Subcutaneous abdominal adipose tissue (tissue), 5 donors: ENCODE measurements around the gene VPS41.

Experiments
- H3K27ac ChIP-seq: one replicate; pipeline ENCODE4 v1.7.0; 2013; ENCODE audit warnings: low read depth, mild to moderate bottlenecking, inconsistent platforms, low read length, moderate library complexity
- H3K27me3 ChIP-seq, 5 donors: one replicate each; pipeline ENCODE4 v1.7.0; 2013; ENCODE audit warnings: low read length in 5 of 5, inconsistent platforms in 1 of 5; ENCODE audit not compliant: control insufficient read depth in 5 of 5, insufficient read depth in 4 of 5
- H3K36me3 ChIP-seq, 5 donors: one replicate each; pipeline ENCODE4 v1.7.0; 2013; ENCODE audit warnings: low read length in 5 of 5; ENCODE audit not compliant: control insufficient read depth in 5 of 5, insufficient read depth in 5 of 5
- H3K4me1 ChIP-seq, 5 donors: one replicate each; pipeline ENCODE4 v1.7.0; 2013; ENCODE audit warnings: low read length in 5 of 5, mild to moderate bottlenecking in 3 of 5, moderate library complexity in 1 of 5; ENCODE audit not compliant: control insufficient read depth in 5 of 5, insufficient read depth in 5 of 5
- H3K4me3 ChIP-seq, 5 donors: one replicate each; pipeline ENCODE4 v1.7.0; 2013; ENCODE audit warnings: low read length in 5 of 5, low read depth in 1 of 5
- H3K9ac ChIP-seq, 5 donors: one replicate each; pipeline ENCODE4 v1.7.0; 2013; ENCODE audit warnings: low read length in 5 of 5, mild to moderate bottlenecking in 4 of 5, moderate library complexity in 3 of 5
- H3K9me3 ChIP-seq, 5 donors: one replicate each; pipeline ENCODE4 v1.7.0; 2013; ENCODE audit warnings: low read length in 5 of 5; ENCODE audit not compliant: control insufficient read depth in 5 of 5
- donor health status: healthy.
- donor health status: healthy.
- donor health status: healthy.
- donor health status: healthy.
- donor health status: healthy.

Gene VPS41

DNA sequence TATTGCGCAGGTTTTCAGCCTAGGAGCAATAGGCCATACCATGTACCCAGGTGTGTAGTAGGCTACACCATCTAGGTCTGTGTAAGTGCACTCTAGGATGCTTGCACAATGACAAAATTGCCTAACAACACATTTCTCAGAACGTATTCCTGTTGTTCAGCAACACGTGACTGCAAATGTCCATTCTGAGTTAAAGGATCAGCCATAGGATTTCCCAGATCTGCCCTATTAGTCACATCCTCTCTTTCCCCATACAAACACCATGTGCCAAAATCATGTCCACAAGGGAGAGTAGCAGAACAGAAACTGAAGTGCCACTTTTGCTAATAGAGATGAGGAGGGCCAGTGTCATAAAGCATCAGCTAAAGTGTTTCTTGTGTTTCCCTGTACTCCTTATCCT, 235.2 kb downstream of the VPS41 start:
- peaks cover 0 to 3% (median 0%) of the 10 kb centered on the region in 5 donors for H3K9me3 ChIP-seq
- H3K36me3 ChIP-seq = no peaks in the 10 kb centered on the region
- no peak overlapping the region for H3K9ac ChIP-seq
- H3K4me3 ChIP-seq = no peak overlapping the region
- H3K27ac ChIP-seq = no peak overlapping the region
- no peaks in the 10 kb centered on the region for H3K27me3 ChIP-seq
- H3K4me1 ChIP-seq = peaks cover 0 to 11% (median 7%) of the 10 kb centered on the region in 5 donors
